ENCODE measurements around the gene TMEM150C. TPM values are rescaled to one million over a fixed set of nuclear protein-coding genes. Genes with fewer than 3 reads are reported as not detected.
A peak's percentile ranks its signal among the peaks of the same experiment; 100 is the strongest.

Gene TMEM150C
- total RNA-seq, 1 donor: 0.45 TPM

DNA sequence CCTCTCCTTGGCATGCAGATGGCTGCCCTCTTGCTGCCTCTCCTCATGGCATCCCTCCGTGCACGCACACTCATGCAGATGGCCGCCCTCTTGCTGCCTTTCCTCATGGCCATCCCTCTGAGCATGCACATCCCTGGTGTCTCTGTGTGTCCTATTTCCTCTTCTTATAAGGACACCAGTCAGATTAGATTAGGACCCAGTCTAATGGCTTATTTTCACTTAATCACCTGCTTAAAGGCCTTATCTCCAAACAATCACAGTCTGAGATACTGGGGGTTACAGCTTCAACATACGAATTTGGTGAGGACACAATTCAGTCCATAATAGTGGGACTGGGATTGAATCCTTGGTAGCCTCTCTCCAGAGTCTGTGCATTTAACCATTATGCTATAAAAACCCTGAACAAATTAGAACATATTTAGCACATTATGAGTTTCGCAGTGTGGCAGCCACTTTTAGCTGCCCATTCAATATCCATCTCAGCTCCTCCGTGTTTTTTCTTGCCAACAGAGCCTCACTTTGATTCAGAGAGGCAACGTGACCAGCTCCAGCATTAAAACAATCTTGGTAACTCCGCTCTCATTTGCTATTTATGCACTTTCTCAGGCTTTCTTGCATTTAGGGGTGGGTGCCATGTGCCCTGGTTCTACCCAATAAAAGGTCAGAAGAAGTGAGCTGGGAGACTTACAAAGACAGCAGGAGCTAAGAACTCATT, 26.2 kb upstream of the TMEM150C start:
- DNase-seq (ENCODE audit: low read depth): no peak
- H3K4me3 ChIP-seq (ENCODE audit: low read depth, low read length): no peak overlapping the region
- TF ChIP-seq, protein P1, sequence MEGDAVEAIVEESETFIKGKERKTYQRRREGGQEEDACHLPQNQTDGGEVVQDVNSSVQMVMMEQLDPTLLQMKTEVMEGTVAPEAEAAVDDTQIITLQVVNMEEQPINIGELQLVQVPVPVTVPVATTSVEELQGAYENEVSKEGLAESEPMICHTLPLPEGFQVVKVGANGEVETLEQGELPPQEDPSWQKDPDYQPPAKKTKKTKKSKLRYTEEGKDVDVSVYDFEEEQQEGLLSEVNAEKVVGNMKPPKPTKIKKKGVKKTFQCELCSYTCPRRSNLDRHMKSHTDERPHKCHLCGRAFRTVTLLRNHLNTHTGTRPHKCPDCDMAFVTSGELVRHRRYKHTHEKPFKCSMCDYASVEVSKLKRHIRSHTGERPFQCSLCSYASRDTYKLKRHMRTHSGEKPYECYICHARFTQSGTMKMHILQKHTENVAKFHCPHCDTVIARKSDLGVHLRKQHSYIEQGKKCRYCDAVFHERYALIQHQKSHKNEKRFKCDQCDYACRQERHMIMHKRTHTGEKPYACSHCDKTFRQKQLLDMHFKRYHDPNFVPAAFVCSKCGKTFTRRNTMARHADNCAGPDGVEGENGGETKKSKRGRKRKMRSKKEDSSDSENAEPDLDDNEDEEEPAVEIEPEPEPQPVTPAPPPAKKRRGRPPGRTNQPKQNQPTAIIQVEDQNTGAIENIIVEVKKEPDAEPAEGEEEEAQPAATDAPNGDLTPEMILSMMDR (IDR thresholded peaks at IDR 0.05; ENCODE audit: insufficient read depth, low read length): no peak

DNA sequence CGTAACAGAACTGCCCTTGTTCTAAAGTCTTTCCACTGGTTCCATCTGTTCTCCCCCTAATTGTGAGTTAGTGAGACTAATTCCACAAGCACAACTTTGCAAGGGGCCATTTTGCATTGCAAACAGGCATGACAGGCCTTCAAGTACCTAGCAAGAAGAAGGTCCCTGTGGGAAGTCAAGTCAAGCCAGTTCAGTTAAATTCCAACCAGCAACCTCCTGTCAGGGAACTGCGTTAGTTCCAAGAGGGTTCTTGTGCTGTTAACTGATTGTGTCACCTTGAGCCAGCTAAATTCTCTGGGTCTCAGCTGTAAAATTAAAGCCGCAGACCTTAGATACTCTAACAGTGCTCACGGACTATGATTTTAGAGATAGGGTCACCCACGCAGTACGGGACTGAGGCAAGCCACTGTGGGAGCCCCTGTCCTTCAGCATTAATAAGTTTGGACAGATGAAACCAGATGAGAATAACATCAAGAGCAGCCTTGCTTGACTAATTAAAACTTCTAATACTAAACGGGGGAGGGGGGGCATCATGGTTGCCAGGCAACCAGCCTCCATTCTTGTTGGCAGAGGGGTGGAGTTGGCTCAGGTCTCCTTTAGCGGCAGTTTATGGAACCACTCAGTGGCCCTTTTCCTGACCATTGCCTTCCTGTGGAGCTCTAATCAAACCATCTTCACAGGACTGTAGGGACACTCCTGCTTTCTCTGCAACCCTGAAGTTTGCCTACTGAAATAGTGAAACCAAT, 24.1 kb upstream of the TMEM150C start:
- DNase-seq (ENCODE audit: low read depth): no peak
- H3K4me3 ChIP-seq (ENCODE audit: low read depth, low read length): no peak overlapping the region
- TF ChIP-seq, protein P1 (IDR thresholded peaks at IDR 0.05; ENCODE audit: insufficient read depth, low read length): no peak

DNA sequence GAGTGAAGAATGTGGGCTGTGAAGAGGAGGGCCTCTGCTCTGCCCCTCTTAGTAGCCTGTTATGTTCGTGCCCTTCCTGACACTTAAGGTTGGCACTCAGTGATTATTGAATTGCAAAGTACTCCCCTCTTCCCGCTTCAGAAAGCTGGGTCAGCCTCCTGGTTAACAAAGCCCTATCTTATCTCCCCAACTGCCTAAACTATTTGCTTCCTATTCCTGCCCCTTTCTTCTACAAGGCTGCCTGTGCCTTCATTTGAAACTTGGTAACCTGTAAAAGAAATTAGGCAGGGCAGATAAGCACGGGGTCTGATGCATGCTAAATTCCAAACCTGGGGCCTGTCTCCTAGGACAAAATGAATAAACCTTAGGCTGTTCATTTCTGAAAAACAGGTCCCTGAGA, 23.1 kb upstream of the TMEM150C start:
- TF ChIP-seq, protein P1 (IDR thresholded peaks at IDR 0.05; ENCODE audit: insufficient read depth, low read length): no peak
- no peak for DNase-seq (ENCODE audit: low read depth)
- H3K4me3 ChIP-seq (ENCODE audit: low read depth, low read length): no peak overlapping the region

DNA sequence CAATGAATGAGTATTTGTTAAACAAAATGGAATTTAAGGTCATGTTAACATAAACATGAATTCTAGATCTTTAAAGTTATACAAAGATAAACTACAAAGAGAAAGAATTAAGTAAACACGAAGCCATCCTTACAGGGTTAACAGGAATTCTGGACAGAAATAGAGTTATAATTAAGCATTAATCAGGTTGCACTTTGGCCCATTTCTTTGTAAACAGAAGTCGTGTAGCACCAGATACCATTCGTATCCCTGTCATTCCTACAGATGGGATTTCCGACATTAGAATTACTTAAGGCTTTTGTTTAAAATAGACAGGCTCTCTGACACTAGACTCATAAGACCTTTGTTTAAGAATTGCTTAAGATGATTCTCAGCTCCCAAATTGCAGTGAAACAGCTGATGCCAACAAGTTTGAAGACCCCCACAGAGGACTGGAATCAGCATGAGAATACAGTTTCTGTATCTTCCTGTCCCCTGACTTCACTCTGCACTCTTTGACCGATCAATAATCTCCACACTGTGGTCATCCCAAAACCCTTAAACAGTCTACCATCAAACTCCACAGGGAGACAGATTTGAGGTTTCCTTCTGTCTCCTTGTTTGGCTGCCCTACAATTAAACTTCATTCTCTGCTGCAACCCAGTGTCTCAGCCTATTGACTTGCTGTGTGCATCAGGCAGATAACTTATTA, 22.3 kb upstream of the TMEM150C start:
- TF ChIP-seq, protein P1 (IDR thresholded peaks at IDR 0.05; ENCODE audit: insufficient read depth, low read length): no peak
- DNase-seq (ENCODE audit: low read depth): no peak
- no peak overlapping the region for H3K4me3 ChIP-seq (ENCODE audit: low read depth, low read length)

DNA sequence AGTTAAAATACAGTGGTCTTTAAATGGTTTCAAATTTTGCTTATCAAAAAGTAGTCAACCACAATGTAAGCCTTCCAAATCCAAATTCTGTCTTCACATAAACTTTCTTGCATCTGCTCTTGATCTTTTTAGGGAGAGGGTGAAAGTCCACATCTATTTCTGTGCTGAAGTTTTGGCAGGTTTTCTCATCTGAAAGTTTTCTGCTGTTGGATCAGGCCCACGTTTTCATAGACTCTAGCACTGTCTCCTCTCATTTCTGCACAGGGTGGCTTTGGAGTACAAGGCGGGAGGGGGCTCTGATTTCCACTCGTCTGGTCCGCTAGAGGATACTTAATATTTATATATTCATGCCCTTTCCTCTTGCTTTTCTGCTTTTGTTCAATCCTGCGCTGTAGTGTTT, 18.1 kb upstream of the TMEM150C start:
- H3K4me3 ChIP-seq (ENCODE audit: low read depth, low read length): no peak overlapping the region
- no peak for DNase-seq (ENCODE audit: low read depth)
- TF ChIP-seq, protein P1 (IDR thresholded peaks at IDR 0.05; ENCODE audit: insufficient read depth, low read length): no peak

DNA sequence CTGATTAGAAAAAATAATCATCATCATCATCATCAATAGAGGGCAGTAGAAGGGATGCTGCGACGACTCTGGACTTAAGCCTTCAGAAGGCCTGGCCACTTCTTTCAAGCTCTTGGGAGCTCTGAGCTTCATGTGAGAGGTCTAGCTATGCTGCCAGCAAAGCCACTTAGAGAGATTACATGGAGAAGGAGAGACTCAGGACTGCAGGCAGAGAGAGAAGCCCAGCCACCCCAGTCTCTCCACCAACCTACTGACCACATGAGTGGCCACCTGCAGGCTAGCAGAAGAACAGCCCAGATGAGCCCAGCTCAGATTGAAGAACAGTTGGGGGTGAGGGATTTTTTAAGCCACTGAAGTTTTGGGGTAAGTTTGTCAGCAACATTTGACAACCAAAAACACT, 17.1 kb upstream of the TMEM150C start:
- DNase-seq (ENCODE audit: low read depth): no peak
- H3K4me3 ChIP-seq (ENCODE audit: low read depth, low read length): no peak overlapping the region
- TF ChIP-seq, protein P1 (IDR thresholded peaks at IDR 0.05; ENCODE audit: insufficient read depth, low read length): peak; percentile 34
